ENCODE data around the gene CABLES1. TPM values are rescaled to one million over a fixed set of nuclear protein-coding genes. Genes with fewer than 3 reads are reported as not detected.

The CABLES1 gene
- total RNA-seq, 1 experiment from 2014 or later, result 9.6 TPM

- H3K4me3 ChIP-seq (ENCODE audit: insufficient read depth, low read depth, low read length), result no peak overlapping the region
These were observed 110.2 kb downstream of the CABLES1 start for GRCh38 chr18:23245461-23245860.

GRCh38 chr18:23247331-23247730, 112.0 kb downstream of the CABLES1 start:
- no peak overlapping the region for H3K4me3 ChIP-seq (ENCODE audit: insufficient read depth, low read depth, low read length)
- no peak for DNase-seq
- H3K36me3 ChIP-seq (replicated peaks; ENCODE audit: control insufficient read depth, insufficient read depth, low read length), result peaks cover 3% of the 10 kb centered on the region
- no peaks in the 10 kb centered on the region for H3K27me3 ChIP-seq (ENCODE audit: control insufficient read depth, insufficient read depth, low read length)

More at GRCh38 chr18:23245461-23245860, 110.2 kb downstream of the CABLES1 start:
- no peak for DNase-seq
- Histone ChIP-seq H3K36me3 (replicated peaks; ENCODE audit: control insufficient read depth, insufficient read depth, low read length) (peaks cover 3% of the 10 kb centered on the region), H3K27me3 (ENCODE audit: control insufficient read depth, insufficient read depth, low read length) (no peaks in the 10 kb centered on the region)

GRCh38 chr18:23247896-23248295, 112.6 kb downstream of the CABLES1 start:
- Histone ChIP-seq H3K36me3 (replicated peaks; ENCODE audit: control insufficient read depth, insufficient read depth, low read length) (peaks cover 3% of the 10 kb centered on the region), H3K27me3 (ENCODE audit: control insufficient read depth, insufficient read depth, low read length) (no peaks in the 10 kb centered on the region), H3K4me3 (ENCODE audit: insufficient read depth, low read depth, low read length) (no peak overlapping the region)
- no peak for DNase-seq

- H3K27me3 ChIP-seq (ENCODE audit: control insufficient read depth, insufficient read depth, low read length), result no peaks in the 10 kb centered on the region
- DNase-seq, result no peak
- H3K36me3 ChIP-seq (replicated peaks; ENCODE audit: control insufficient read depth, insufficient read depth, low read length), result peaks cover 3% of the 10 kb centered on the region
- H3K4me3 ChIP-seq (ENCODE audit: insufficient read depth, low read depth, low read length), result no peak overlapping the region
These were observed 113.5 kb downstream of the CABLES1 start for GRCh38 chr18:23248826-23249225.

GRCh38 chr18:23249348-23249747, 114.1 kb downstream of the CABLES1 start:
- Histone ChIP-seq H3K27me3 (ENCODE audit: control insufficient read depth, insufficient read depth, low read length) (no peaks in the 10 kb centered on the region), H3K36me3 (replicated peaks; ENCODE audit: control insufficient read depth, insufficient read depth, low read length) (peaks cover 8% of the 10 kb centered on the region), H3K4me3 (ENCODE audit: insufficient read depth, low read depth, low read length) (no peak overlapping the region)
- DNase-seq, result no peak

- H3K4me3 ChIP-seq (ENCODE audit: insufficient read depth, low read depth, low read length), result no peak overlapping the region
- no peaks in the 10 kb centered on the region for H3K27me3 ChIP-seq (ENCODE audit: control insufficient read depth, insufficient read depth, low read length)
- no peak for DNase-seq
- peaks cover 9% of the 10 kb centered on the region for H3K36me3 ChIP-seq (replicated peaks; ENCODE audit: control insufficient read depth, insufficient read depth, low read length)
These were observed 115.8 kb downstream of the CABLES1 start for GRCh38 chr18:23250893-23251656.

- H3K36me3 ChIP-seq (replicated peaks; ENCODE audit: control insufficient read depth, insufficient read depth, low read length), result peaks cover 19% of the 10 kb centered on the region
- DNase-seq, result no peak
These were observed 118.3 kb downstream of the CABLES1 start for GRCh38 chr18:23253630-23254029.

GRCh38 chr18:23257137-23257536, 121.9 kb downstream of the CABLES1 start:
- Histone ChIP-seq H3K4me3 (ENCODE audit: insufficient read depth, low read depth, low read length) (no peak overlapping the region), H3K27me3 (ENCODE audit: control insufficient read depth, insufficient read depth, low read length) (no peaks in the 10 kb centered on the region), H3K36me3 (replicated peaks; ENCODE audit: control insufficient read depth, insufficient read depth, low read length) (peaks cover 20% of the 10 kb centered on the region)
- DNase-seq, result no peak

More at GRCh38 chr18:23253630-23254029, 118.3 kb downstream of the CABLES1 start:
- Histone ChIP-seq H3K27me3 (ENCODE audit: control insufficient read depth, insufficient read depth, low read length) (no peaks in the 10 kb centered on the region), H3K4me3 (ENCODE audit: insufficient read depth, low read depth, low read length) (no peak overlapping the region)

- H3K4me3 ChIP-seq (ENCODE audit: insufficient read depth, low read depth, low read length), result no peak overlapping the region
- peaks cover 20% of the 10 kb centered on the region for H3K36me3 ChIP-seq (replicated peaks; ENCODE audit: control insufficient read depth, insufficient read depth, low read length)
- no peaks in the 10 kb centered on the region for H3K27me3 ChIP-seq (ENCODE audit: control insufficient read depth, insufficient read depth, low read length)
- no peak for DNase-seq
These were observed 122.6 kb downstream of the CABLES1 start for GRCh38 chr18:23257686-23258565.

- Histone ChIP-seq H3K36me3 (replicated peaks; ENCODE audit: control insufficient read depth, insufficient read depth, low read length) (peaks cover 20% of the 10 kb centered on the region), H3K27me3 (ENCODE audit: control insufficient read depth, insufficient read depth, low read length) (no peaks in the 10 kb centered on the region), H3K4me3 (ENCODE audit: insufficient read depth, low read depth, low read length) (no peak overlapping the region)
- DNase-seq, result no peak
These were observed 123.5 kb downstream of the CABLES1 start for GRCh38 chr18:23258566-23259469.

GRCh38 chr18:23259701-23260681, 124.7 kb downstream of the CABLES1 start:
- Histone ChIP-seq H3K4me3 (ENCODE audit: insufficient read depth, low read depth, low read length) (no peak overlapping the region), H3K36me3 (replicated peaks; ENCODE audit: control insufficient read depth, insufficient read depth, low read length) (peaks cover 14% of the 10 kb centered on the region), H3K27me3 (ENCODE audit: control insufficient read depth, insufficient read depth, low read length) (no peaks in the 10 kb centered on the region)
- DNase-seq, result peak; percentile 87

GRCh38 chr18:23260926-23261590, 125.8 kb downstream of the CABLES1 start:
- Histone ChIP-seq H3K27me3 (ENCODE audit: control insufficient read depth, insufficient read depth, low read length) (no peaks in the 10 kb centered on the region), H3K4me3 (ENCODE audit: insufficient read depth, low read depth, low read length) (no peak overlapping the region), H3K36me3 (replicated peaks; ENCODE audit: control insufficient read depth, insufficient read depth, low read length) (peaks cover 11% of the 10 kb centered on the region)
- no peak for DNase-seq

Measured in H7 (cell line).